ENCODE measurements around the gene DNAH2. TPM values are rescaled to one million over a fixed set of nuclear protein-coding genes. Genes with fewer than 3 reads are reported as not detected.

Gene DNAH2
- total RNA-seq, 1 donor from 2014 or later = 0.29 TPM

- Mint-ChIP-seq H3K27me3 (no peaks in the 10 kb centered on the region), H3K4me1 (ENCODE audit: low read depth) (peaks cover 6% of the 10 kb centered on the region), H3K36me3 (ENCODE audit: insufficient read depth) (peaks cover 26% of the 10 kb centered on the region), H3K9me3 (ENCODE audit: low read depth) (no peaks in the 10 kb centered on the region), H3K27ac (peak within 1 kb of the TSS; percentile 89), H3K4me3 (ENCODE audit: low read depth) (no peak within 1 kb of the TSS)
- no peak for DNase-seq (ENCODE audit: low spot score, unreplicated experiment)
- no peak for TF ChIP-seq CTCF (IDR thresholded peaks at IDR 0.05; ENCODE audit: unreplicated experiment)
Observed at GRCh38 chr17:7854851-7855659, 137.5 kb downstream of the DNAH2 start, which contains the start of gene TMEM88. TMEM88 (plus strand) TSS chr17:7855066; CDS start chr17:7855075, 9 bp downstream.

DNA sequence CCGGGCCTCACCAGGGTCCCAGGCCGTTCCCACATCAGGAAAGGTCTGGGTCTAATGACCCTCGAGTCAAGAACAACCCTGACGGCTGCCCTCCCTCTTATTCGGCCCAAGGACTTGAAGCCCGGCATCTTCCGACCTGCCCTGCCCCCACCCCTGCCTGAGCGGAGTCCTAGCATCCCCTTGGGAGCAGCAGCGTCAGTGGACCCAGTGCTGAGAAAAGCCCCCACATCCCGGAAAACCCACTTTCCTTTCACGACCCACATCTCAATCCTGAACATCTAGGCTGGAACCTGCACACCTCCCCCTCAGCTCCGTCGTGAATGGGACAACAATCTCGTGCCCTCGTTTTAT lies 138.1 kb downstream of the DNAH2 start:
- H3K4me3 Mint-ChIP-seq (ENCODE audit: low read depth) = no peak overlapping the region
- H3K36me3 Mint-ChIP-seq (ENCODE audit: insufficient read depth) = peaks cover 25% of the 10 kb centered on the region
- DNase-seq (ENCODE audit: low spot score, unreplicated experiment) = no peak
- no peaks in the 10 kb centered on the region for H3K27me3 Mint-ChIP-seq
- H3K9me3 Mint-ChIP-seq (ENCODE audit: low read depth) = no peaks in the 10 kb centered on the region
- peaks cover 6% of the 10 kb centered on the region for H3K4me1 Mint-ChIP-seq (ENCODE audit: low read depth)
- H3K27ac Mint-ChIP-seq = peak overlapping the region; percentile 89
- no peak for TF ChIP-seq CTCF (IDR thresholded peaks at IDR 0.05; ENCODE audit: unreplicated experiment)

GRCh38 chr17:7856011-7856810 lies 138.7 kb downstream of the DNAH2 start:
- H3K9me3 Mint-ChIP-seq (ENCODE audit: low read depth) = no peaks in the 10 kb centered on the region
- H3K36me3 Mint-ChIP-seq (ENCODE audit: insufficient read depth) = peaks cover 23% of the 10 kb centered on the region
- no peak overlapping the region for H3K4me3 Mint-ChIP-seq (ENCODE audit: low read depth)
- no peaks in the 10 kb centered on the region for H3K27me3 Mint-ChIP-seq
- DNase-seq (ENCODE audit: low spot score, unreplicated experiment) = no peak
- H3K4me1 Mint-ChIP-seq (ENCODE audit: low read depth) = peaks cover 6% of the 10 kb centered on the region
- peak overlapping the region; percentile 89 for H3K27ac Mint-ChIP-seq
- TF ChIP-seq CTCF (IDR thresholded peaks at IDR 0.05; ENCODE audit: unreplicated experiment) = no peak

- H3K4me1 Mint-ChIP-seq (ENCODE audit: low read depth) = peaks cover 6% of the 10 kb centered on the region
- H3K36me3 Mint-ChIP-seq (ENCODE audit: insufficient read depth) = peaks cover 22% of the 10 kb centered on the region
- peak; percentile 23 for TF ChIP-seq CTCF (IDR thresholded peaks at IDR 0.05; ENCODE audit: unreplicated experiment)
- H3K27ac Mint-ChIP-seq = no peak within 1 kb of the TSS
- H3K27me3 Mint-ChIP-seq = no peaks in the 10 kb centered on the region
- peak; percentile 87 for DNase-seq (ENCODE audit: low spot score, unreplicated experiment)
- H3K4me3 Mint-ChIP-seq (ENCODE audit: low read depth) = no peak within 1 kb of the TSS
- H3K9me3 Mint-ChIP-seq (ENCODE audit: low read depth) = no peaks in the 10 kb centered on the region
Observed at GRCh38 chr17:7856811-7857712, 139.5 kb downstream of the DNAH2 start, which contains the start of gene NAA38. NAA38 (minus strand) TSS chr17:7857559; CDS start chr17:7857463, 96 bp downstream.

Data from progenitor cell of endocrine pancreas (in vitro differentiated cells).